Testis (tissue), 3 donors: ENCODE results near the gene FOCAD. TPM values are rescaled to one million over a fixed set of nuclear protein-coding genes. Genes with fewer than 3 reads are reported as not detected.

ENCODE experiments used
- DNase-seq: peaks from one replicate; pipeline ENCODE4 v3.0.0-alpha.2; 2019
- H3K27ac ChIP-seq, 2 donors: fragments of 200-600 bp; sonication (generic); one replicate each; pipeline ENCODE4 v1.5.1; 2019
- H3K27me3 ChIP-seq: fragments of 200-600 bp; sonication (generic); one replicate; pipeline ENCODE4 v1.5.1; 2019
- H3K36me3 ChIP-seq: fragments of 200-600 bp; sonication (generic); one replicate; pipeline ENCODE4 v1.5.1; 2017; ENCODE audit warnings: low read depth; ENCODE audit errors: missing control alignments
- H3K4me1 ChIP-seq: fragments of 200-600 bp; sonication (generic); one replicate; pipeline ENCODE4 v1.5.1; 2019
- H3K4me3 ChIP-seq, 2 donors: fragments of 200-600 bp; sonication (generic); one replicate each; pipeline ENCODE4 v1.5.1; 2017 to 2019
- H3K9me3 ChIP-seq: fragments of 200-600 bp; sonication (generic); one replicate; pipeline ENCODE4 v1.5.1; 2017
- CTCF ChIP-seq, 3 experiments: fragments of 450-650 bp in 2 of 3; fragments of 200-600 bp in 1 of 3; sonication (generic) in 1 of 3; IDR thresholded peaks; one replicate each; pipeline ENCODE4 v1.5.1; 2016 to 2019; ENCODE audit warnings: antibody characterized with exemption in 3 of 3, mild to moderate bottlenecking in 2 of 3, moderate library complexity in 1 of 3
- POLR2A ChIP-seq: fragments of 450-650 bp; IDR thresholded peaks from one replicate; pipeline ENCODE4 v1.6.1; 2017; ENCODE audit warnings: antibody characterized with exemption, mild to moderate bottlenecking, moderate library complexity
- WGBS, 2 donors: methylation state at CpG; one replicate each; pipeline ENCODE4 v1.1.5; 2018; 5-methylcytosine and 5-hydroxymethylcytosine counted together
- intact Hi-C: fragments of 100-400 bp; cut with DNase I; formaldehyde crosslinking; loops from one replicate; pipeline ENCODE4 v1.15.1; 2023; ENCODE audit warnings: low total_unique reads
- polyA plus RNA-seq: library from polyadenylated mRNA; stranded (reverse); fragments of 350-450 nt; fragmentation: Illumina TruSeq; extraction: RNeasy Lipid Tissue Mini Kit (QIAGEN cat#74804); gene quantifications from one replicate; pipeline ENCODE4 v1.2.3, GENCODE V29; 2014; ENCODE audit warnings: low read depth, low replicate concordance; ENCODE audit not compliant: insufficient read depth
- total RNA-seq, 2 donors: library from RNA; depleted of rRNA; stranded (reverse); fragments of >200 nt; gene quantifications; one replicate each; pipeline ENCODE4 v1.2.3, GENCODE V29; 2016

FOCAD gene
- total and polyA plus RNA-seq, 3 donors from 2014 or later: 26.6 to 45.4 (median 38.7) TPM

GRCh38 chr9:20734275-20734674 lies 50.2 kb downstream of the FOCAD start:
- DNase-seq: no peak
- 88 to 97% methylated on average over 1 of the region's 1 CpG for WGBS, 2 donors
- Histone ChIP-seq H3K9me3 (no peaks in the 10 kb centered on the region), H3K27me3 (no peaks in the 10 kb centered on the region), H3K27ac (no peak overlapping the region), H3K4me1 (no peaks in the 10 kb centered on the region), H3K36me3 (no peaks in the 10 kb centered on the region), H3K4me3 (no peak overlapping the region)
- TF ChIP-seq POLR2A (no peak), CTCF (IDR thresholded peaks at IDR 0.05) (no peak)
- intact Hi-C loops: no loop called here

GRCh38 chr9:20740304-20740703 lies 56.2 kb downstream of the FOCAD start:
- H3K9me3 ChIP-seq: no peaks in the 10 kb centered on the region
- no peaks in the 10 kb centered on the region for H3K4me1 ChIP-seq
- no peak for DNase-seq
- intact Hi-C loops: no loop called here
- no peak overlapping the region for H3K4me3 ChIP-seq
- no peak for TF ChIP-seq CTCF (IDR thresholded peaks at IDR 0.05)
- no peak for TF ChIP-seq POLR2A
- WGBS, 2 donors: 90 to 92% methylated on average over 1 of the region's 1 CpG
- H3K27me3 ChIP-seq: no peaks in the 10 kb centered on the region
- H3K27ac ChIP-seq: no peak overlapping the region
- H3K36me3 ChIP-seq: no peaks in the 10 kb centered on the region

- no peaks in the 10 kb centered on the region for H3K36me3 ChIP-seq
- no peaks in the 10 kb centered on the region for H3K27me3 ChIP-seq
- H3K27ac ChIP-seq: no peak overlapping the region
- H3K4me3 ChIP-seq: no peak overlapping the region
- intact Hi-C loops: no loop called here
- no peaks in the 10 kb centered on the region for H3K9me3 ChIP-seq
- 96% methylated on average over 2 of the region's 2 CpGs for WGBS, 2 donors
- DNase-seq: no peak
- no peaks in the 10 kb centered on the region for H3K4me1 ChIP-seq
- TF ChIP-seq CTCF (IDR thresholded peaks at IDR 0.05): no peak
- TF ChIP-seq POLR2A: no peak
Observed at GRCh38 chr9:20740929-20741582, 57.0 kb downstream of the FOCAD start.

GRCh38 chr9:20742833-20743232 lies 58.8 kb downstream of the FOCAD start:
- Histone ChIP-seq H3K27ac (no peak overlapping the region), H3K4me3 (no peak overlapping the region), H3K4me1 (no peaks in the 10 kb centered on the region), H3K36me3 (no peaks in the 10 kb centered on the region), H3K9me3 (no peaks in the 10 kb centered on the region), H3K27me3 (no peaks in the 10 kb centered on the region)
- intact Hi-C loops: no loop called here
- TF ChIP-seq CTCF (IDR thresholded peaks at IDR 0.05) (no peak), POLR2A (no peak)
- 80 to 92% methylated on average over 3 of the region's 3 CpGs for WGBS, 2 donors
- no peak for DNase-seq

GRCh38 chr9:20744036-20744630 lies 60.1 kb downstream of the FOCAD start:
- 40 to 46% methylated on average over 2 of the region's 2 CpGs for whole genome bisulfite sequencing, 2 donors
- intact Hi-C loops: no loop called here
- Histone ChIP-seq H3K27me3 (no peaks in the 10 kb centered on the region), H3K27ac (no peak overlapping the region), H3K36me3 (no peaks in the 10 kb centered on the region), H3K4me3 (no peak overlapping the region), H3K9me3 (no peaks in the 10 kb centered on the region), H3K4me1 (no peaks in the 10 kb centered on the region)
- no peak for TF ChIP-seq POLR2A
- TF ChIP-seq CTCF (IDR thresholded peaks at IDR 0.05): no peak
- DNase-seq: no peak
